Bronchial epithelial cell (primary cell): Measurements from ENCODE around the gene LANCL3. TPM values are rescaled to one million over a fixed set of nuclear protein-coding genes. Genes with fewer than 3 reads are reported as not detected.
A peak's percentile ranks its signal among the peaks of the same experiment; 100 is the strongest.

Source experiments
- DNase-seq: peaks from one replicate; pipeline ENCODE4 v3.0.0-alpha.2; 2010; ENCODE audit warnings: low read depth
- FAIRE-seq: peaks from 2 replicates; lab custom pipeline; 2011; peaks lifted over from hg19 to GRCh38; lab: Jason Lieb, UNC
- H3K27me3 ChIP-seq: 2 replicates; pipeline ENCODE4 v1.5.1; 2011; ENCODE audit warnings: low read length; ENCODE audit not compliant: control insufficient read depth, insufficient read depth
- H3K36me3 ChIP-seq: 2 replicates; pipeline ENCODE4 v1.5.1; 2011; ENCODE audit warnings: low read length; ENCODE audit not compliant: control insufficient read depth, insufficient read depth
- H3K4me3 ChIP-seq: 2 replicates; pipeline ENCODE4 v1.5.1; 2011; ENCODE audit warnings: mild to moderate bottlenecking, low read depth, low read length, control low read depth
- CTCF ChIP-seq: IDR thresholded peaks from 2 replicates; pipeline ENCODE4 v1.5.1; 2011; ENCODE audit warnings: mild to moderate bottlenecking, moderate library complexity, low read length, control low read depth, inconsistent platforms; ENCODE audit not compliant: insufficient read depth, severe bottlenecking
- total RNA-seq: library from RNA; depleted of rRNA; stranded (reverse); fragments of >200 nt; gene quantifications from 2 replicates; pipeline ENCODE4 v1.2.1, GENCODE V29; 2014

LANCL3 gene
- total RNA-seq, 1 donor from 2014 or later, result 0.26 TPM

- DNase-seq, result no peak
- no peaks in the 10 kb centered on the region for H3K27me3 ChIP-seq
- no peak for TF ChIP-seq CTCF
- H3K36me3 ChIP-seq, result no peaks in the 10 kb centered on the region
- H3K4me3 ChIP-seq, result no peak overlapping the region
- FAIRE-seq, result no peak
Observed at GRCh38 chrX:37701588-37701987, 130.1 kb downstream of the LANCL3 start.

GRCh38 chrX:37711991-37712390 lies 140.5 kb downstream of the LANCL3 start:
- no peak for FAIRE-seq
- no peaks in the 10 kb centered on the region for H3K27me3 ChIP-seq
- no peak for TF ChIP-seq CTCF
- H3K36me3 ChIP-seq, result no peaks in the 10 kb centered on the region
- DNase-seq, result no peak
- H3K4me3 ChIP-seq, result no peak overlapping the region

GRCh38 chrX:37712458-37712857 lies 141.0 kb downstream of the LANCL3 start:
- DNase-seq (peak; percentile 69), FAIRE-seq (no peak)
- H3K4me3 ChIP-seq, result no peak overlapping the region
- TF ChIP-seq CTCF, result no peak
- no peaks in the 10 kb centered on the region for H3K27me3 ChIP-seq
- no peaks in the 10 kb centered on the region for H3K36me3 ChIP-seq

GRCh38 chrX:37714479-37714878 lies 143.0 kb downstream of the LANCL3 start:
- H3K27me3 ChIP-seq, result no peaks in the 10 kb centered on the region
- no peak for DNase-seq
- no peak for FAIRE-seq
- no peak for TF ChIP-seq CTCF
- H3K4me3 ChIP-seq, result no peak overlapping the region
- no peaks in the 10 kb centered on the region for H3K36me3 ChIP-seq

GRCh38 chrX:37716602-37717001 lies 145.1 kb downstream of the LANCL3 start:
- no peak for TF ChIP-seq CTCF
- DNase-seq, result no peak
- Histone ChIP-seq H3K27me3 (no peaks in the 10 kb centered on the region), H3K36me3 (no peaks in the 10 kb centered on the region), H3K4me3 (no peak overlapping the region)
- no peak for FAIRE-seq

- Histone ChIP-seq H3K36me3 (no peaks in the 10 kb centered on the region), H3K27me3 (no peaks in the 10 kb centered on the region), H3K4me3 (no peak overlapping the region)
- TF ChIP-seq CTCF, result no peak
- DNase-seq (no peak), FAIRE-seq (no peak)
Observed at GRCh38 chrX:37717708-37718107, 146.2 kb downstream of the LANCL3 start.
